K562 (cell line): ENCODE results near the gene CCL16. TPM values are rescaled to one million over a fixed set of nuclear protein-coding genes. Genes with fewer than 3 reads are reported as not detected.

Experiments used
- ZNF75A ChIP-seq: fragments of 450-650 bp; formaldehyde crosslinking; IDR thresholded peaks from 2 replicates; pipeline ENCODE4 v1.4.0; 2020; ENCODE audit warnings: mild to moderate bottlenecking
- polyA plus RNA-seq, 8 experiments: library from polyadenylated mRNA; depleted of rRNA in 4 of 8; stranded (reverse) in 5 of 8; unstranded in 3 of 8; fragments of >200 nt; fragmentation: Nextera tagmentation in 2 of 8; fragmentation: Illumina TruSeq in 1 of 8; extraction: Ambion mirVana in 2 of 8; extraction: Trizol in 1 of 8; gene quantifications; 2 replicates each; pipeline versions ENCODE4 v1.2.1 to v1.2.3, GENCODE V29; 2011 to 2014; ENCODE audit warnings: inconsistent platforms in 1 of 8, missing spikeins in 1 of 8
- total RNA-seq, 7 experiments: library from RNA; depleted of rRNA in 6 of 7; stranded (reverse); fragments of >200 nt in 6 of 7; fragmentation: Illumina TruSeq in 2 of 7; extraction: Trizol in 2 of 7; gene quantifications; 2 replicates each; pipeline versions ENCODE4 v1.2.1 to v1.2.3, GENCODE V29; 2011 to 2021; ENCODE audit warnings: low replicate concordance in 1 of 7
- TF ChIP-seq, protein P1 (sequence below), 2 experiments: fragments of 450-650 bp; IDR thresholded peaks; 2 replicates each; pipeline ENCODE4 v1.6.1; 2016; ENCODE audit warnings: mild to moderate bottlenecking in 2 of 2, borderline replicate concordance in 1 of 2, low read depth in 1 of 2, moderate library complexity in 1 of 2
- TF ChIP-seq, protein P2 (sequence below): sonication (generic); formaldehyde crosslinking; IDR thresholded peaks from 2 replicates; pipeline ENCODE4 v1.5.0; 2020; ENCODE audit warnings: missing genetic modification reagents

CCL16 gene
- total and polyA plus RNA-seq, 9 of the 15 experiments (the other 6 are each of a cell fraction or from before 2014, with no cell fraction given), result not detected

GRCh38 chr17:35972066-35972465 is 9.2 kb downstream of the CCL16 start (continued):
- TF ChIP-seq, protein P1, sequence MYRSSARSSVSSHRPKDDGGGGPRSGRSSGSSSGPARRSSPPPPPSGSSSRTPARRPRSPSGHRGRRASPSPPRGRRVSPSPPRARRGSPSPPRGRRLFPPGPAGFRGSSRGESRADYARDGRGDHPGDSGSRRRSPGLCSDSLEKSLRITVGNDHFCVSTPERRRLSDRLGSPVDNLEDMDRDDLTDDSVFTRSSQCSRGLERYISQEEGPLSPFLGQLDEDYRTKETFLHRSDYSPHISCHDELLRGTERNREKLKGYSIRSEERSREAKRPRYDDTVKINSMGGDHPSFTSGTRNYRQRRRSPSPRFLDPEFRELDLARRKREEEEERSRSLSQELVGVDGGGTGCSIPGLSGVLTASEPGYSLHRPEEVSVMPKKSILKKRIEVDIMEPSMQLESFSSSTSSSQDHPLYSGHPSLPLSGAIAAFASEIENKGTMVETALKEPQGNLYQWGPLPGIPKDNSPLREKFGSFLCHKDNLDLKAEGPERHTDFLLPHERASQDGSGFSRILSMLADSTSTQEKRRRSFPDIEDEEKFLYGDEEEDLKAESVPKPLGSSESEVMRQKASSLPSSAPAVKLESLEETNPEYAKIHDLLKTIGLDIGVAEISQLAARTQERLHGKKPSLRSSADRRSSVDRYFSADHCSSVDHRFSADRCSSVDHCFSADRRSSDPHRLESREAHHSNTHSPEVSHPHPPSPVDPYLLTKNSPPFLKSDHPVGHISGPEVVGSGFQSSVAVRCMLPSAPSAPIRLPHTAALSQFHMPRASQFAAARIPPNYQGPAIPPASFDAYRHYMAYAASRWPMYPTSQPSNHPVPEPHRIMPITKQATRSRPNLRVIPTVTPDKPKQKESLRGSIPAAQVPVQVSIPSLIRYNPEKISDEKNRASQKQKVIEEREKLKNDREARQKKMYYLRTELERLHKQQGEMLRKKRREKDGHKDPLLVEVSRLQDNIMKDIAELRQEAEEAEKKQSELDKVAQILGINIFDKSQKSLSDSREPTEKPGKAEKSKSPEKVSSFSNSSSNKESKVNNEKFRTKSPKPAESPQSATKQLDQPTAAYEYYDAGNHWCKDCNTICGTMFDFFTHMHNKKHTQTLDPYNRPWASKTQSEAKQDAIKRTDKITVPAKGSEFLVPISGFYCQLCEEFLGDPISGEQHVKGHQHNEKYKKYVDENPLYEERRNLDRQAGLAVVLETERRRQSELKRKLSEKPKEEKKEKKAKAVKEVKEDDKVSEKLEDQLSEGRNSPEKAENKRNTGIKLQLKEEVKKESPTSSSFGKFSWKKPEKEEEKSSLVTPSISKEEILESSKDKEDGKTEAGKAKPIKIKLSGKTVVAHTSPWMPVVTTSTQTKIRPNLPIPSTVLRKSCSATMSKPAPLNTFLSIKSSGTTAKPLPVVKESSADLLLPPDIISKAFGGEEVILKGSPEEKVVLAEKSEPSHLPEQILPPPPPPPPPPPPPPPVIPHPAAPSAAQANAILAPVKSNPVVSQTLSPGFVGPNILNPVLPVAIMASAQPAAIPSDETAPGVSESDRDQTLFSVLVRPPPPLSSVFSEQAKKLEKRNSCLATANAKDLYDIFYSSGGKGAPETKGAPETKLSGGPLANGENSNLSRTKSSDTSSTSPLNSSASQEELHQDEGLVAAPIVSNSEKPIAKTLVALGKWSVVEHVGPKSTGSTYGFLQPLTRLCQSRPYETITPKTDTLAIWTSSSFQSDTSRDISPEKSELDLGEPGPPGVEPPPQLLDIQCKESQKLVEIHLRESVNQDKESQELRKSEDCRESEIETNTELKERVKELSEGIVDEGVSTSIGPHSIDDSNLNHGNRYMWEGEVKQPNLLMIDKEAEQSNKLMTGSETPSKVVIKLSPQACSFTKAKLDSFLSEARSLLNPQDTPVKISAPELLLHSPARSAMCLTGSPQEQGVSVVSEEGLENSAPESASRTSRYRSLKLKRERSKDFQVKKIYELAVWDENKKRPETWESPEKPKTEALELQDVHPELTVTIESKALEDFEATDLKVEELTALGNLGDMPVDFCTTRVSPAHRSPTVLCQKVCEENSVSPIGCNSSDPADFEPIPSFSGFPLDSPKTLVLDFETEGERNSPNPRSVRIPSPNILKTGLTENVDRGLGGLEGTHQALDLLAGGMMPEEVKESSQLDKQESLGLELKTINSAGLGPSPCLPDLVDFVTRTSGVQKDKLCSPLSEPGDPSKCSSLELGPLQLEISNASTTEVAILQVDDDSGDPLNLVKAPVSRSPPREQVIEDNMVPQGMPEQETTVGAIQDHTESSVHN (IDR thresholded peaks at IDR 0.05; ENCODE audit: borderline replicate concordance in 1 of 2, low read depth in 1 of 2), result no peak
- TF ChIP-seq, protein P2, sequence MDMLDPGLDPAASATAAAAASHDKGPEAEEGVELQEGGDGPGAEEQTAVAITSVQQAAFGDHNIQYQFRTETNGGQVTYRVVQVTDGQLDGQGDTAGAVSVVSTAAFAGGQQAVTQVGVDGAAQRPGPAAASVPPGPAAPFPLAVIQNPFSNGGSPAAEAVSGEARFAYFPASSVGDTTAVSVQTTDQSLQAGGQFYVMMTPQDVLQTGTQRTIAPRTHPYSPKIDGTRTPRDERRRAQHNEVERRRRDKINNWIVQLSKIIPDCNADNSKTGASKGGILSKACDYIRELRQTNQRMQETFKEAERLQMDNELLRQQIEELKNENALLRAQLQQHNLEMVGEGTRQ (CRISPR knock-in tag), result no peak
- TF ChIP-seq ZNF75A (CRISPR knock-in tag), result no peak
